Choroid plexus epithelial cell (primary cell): Measurements from ENCODE around the gene GK.

Source experiments
- DNase-seq: peaks from one replicate; pipeline ENCODE4 v3.0.0-alpha.2; 2010; ENCODE audit warnings: low read depth
- H3K4me3 ChIP-seq: 2 replicates; pipeline ENCODE4 v1.5.1; 2011; ENCODE audit warnings: low read depth, mild to moderate bottlenecking, control low read depth, low read length, moderate library complexity
- TF ChIP-seq, protein P1 (sequence below): conservative IDR thresholded peaks from 2 replicates; pipeline ENCODE4 v1.5.1; 2011; ENCODE audit warnings: low read depth, mild to moderate bottlenecking, control low read depth, inconsistent platforms, low read length, moderate library complexity

The GK gene

DNA sequence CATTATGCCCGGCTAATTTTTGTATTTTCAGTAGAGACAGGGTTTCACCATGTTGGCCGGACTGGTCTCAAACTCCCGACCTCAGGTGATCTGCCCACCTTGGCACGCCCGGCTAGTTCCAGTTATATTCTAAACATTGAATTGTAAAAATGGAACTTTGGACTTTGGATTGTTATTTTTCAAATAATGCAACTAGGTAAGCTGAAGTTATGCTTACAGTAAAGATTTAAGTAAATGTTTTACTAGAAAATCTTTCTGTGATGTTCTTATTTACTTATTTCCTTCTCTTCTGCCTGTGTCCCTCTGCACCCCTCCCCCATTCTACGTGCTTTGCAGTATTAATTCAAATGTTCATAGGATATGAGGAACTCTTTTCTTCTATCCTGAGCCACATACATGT, 26.1 kb downstream of the GK start:
- TF ChIP-seq, protein P1, sequence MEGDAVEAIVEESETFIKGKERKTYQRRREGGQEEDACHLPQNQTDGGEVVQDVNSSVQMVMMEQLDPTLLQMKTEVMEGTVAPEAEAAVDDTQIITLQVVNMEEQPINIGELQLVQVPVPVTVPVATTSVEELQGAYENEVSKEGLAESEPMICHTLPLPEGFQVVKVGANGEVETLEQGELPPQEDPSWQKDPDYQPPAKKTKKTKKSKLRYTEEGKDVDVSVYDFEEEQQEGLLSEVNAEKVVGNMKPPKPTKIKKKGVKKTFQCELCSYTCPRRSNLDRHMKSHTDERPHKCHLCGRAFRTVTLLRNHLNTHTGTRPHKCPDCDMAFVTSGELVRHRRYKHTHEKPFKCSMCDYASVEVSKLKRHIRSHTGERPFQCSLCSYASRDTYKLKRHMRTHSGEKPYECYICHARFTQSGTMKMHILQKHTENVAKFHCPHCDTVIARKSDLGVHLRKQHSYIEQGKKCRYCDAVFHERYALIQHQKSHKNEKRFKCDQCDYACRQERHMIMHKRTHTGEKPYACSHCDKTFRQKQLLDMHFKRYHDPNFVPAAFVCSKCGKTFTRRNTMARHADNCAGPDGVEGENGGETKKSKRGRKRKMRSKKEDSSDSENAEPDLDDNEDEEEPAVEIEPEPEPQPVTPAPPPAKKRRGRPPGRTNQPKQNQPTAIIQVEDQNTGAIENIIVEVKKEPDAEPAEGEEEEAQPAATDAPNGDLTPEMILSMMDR, result no peak

DNA sequence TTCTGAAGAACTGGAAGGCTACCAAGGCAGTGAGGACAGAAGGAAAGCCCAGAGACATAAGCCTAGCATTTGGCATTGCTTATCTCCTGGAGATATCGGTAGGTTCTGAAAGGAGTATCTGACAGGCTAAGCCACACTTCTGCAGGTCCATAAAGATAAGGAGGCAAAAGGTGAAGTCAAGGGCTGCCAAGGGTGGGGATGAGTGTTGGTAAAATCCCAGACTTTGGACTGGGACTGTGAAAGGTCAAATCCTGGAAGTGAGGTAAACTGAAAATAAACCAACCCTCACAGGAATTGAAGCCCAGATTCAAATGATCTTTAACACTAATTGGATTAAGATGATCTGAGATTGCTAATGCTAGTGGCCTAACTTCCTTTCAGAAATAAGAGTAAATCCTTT, 27.4 kb downstream of the GK start:
- H3K4me3 ChIP-seq, result no peak overlapping the region
- TF ChIP-seq, protein P1, result no peak
- DNase-seq, result no peak

More for the DNA sequence above, 26.1 kb downstream of the GK start:
- DNase-seq, result no peak
- H3K4me3 ChIP-seq, result no peak overlapping the region

DNA sequence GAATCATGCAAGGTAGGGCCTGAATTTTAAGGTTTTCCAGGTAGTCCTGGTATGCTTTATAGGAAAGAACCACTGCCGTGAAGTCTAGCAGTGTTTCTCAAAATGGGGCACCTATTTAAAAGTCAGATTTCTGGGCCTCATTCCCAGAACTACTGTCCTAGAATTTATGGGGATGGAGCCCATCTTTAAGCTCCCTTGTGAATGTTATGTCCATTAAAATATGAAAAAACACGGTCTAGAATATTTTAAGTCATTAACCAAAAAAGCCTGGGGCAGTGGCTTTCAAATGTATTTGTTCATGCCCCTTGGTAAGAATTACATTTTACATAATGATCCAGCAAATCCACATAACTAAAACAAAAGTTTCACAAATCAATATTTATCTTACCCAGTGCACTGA, 35.4 kb downstream of the GK start:
- TF ChIP-seq, protein P1, result no peak
- DNase-seq, result no peak

DNA sequence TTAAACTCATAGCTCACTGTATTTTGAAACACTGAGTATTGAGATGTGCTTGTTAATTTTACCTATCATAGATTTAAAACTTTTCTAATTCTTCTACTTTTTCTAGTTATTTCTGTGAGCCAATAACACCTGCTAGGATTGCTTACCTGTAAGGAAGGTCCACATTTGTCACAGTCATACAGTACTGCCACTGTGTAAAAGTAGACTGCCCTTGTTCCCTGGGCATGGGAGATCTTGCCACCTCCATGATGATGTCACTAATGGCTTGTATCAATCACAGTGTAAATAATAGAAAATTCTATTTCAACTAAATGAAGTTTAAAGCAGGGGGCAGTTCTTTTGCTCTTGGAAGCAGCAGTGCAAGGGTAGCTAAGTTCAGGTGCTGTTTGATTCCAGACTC, 35.9 kb downstream of the GK start:
- DNase-seq, result no peak
- H3K4me3 ChIP-seq, result no peak overlapping the region
- TF ChIP-seq, protein P1, result no peak

More for the DNA sequence above, 35.4 kb downstream of the GK start:
- H3K4me3 ChIP-seq, result no peak overlapping the region

DNA sequence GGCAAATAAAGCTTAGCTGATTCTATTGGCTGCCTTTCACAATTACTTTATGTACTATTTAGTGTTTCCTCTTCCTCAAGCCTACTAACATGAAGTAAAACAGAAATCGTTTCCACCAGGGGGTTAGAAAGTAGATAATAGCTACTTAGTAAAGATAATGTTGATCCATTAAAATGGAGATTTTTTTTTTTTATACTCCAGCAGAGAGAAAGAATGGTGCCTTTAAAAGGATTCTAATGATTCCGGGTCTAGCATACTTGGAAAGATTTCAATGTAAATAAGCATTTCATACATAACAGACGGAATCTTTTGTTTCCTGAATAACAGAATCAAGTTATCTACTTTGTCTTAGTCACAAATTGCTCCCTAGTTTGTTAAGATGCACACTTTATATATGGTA, 37.1 kb downstream of the GK start:
- TF ChIP-seq, protein P1, result no peak
- DNase-seq, result peak; percentile 36
- no peak overlapping the region for H3K4me3 ChIP-seq

DNA sequence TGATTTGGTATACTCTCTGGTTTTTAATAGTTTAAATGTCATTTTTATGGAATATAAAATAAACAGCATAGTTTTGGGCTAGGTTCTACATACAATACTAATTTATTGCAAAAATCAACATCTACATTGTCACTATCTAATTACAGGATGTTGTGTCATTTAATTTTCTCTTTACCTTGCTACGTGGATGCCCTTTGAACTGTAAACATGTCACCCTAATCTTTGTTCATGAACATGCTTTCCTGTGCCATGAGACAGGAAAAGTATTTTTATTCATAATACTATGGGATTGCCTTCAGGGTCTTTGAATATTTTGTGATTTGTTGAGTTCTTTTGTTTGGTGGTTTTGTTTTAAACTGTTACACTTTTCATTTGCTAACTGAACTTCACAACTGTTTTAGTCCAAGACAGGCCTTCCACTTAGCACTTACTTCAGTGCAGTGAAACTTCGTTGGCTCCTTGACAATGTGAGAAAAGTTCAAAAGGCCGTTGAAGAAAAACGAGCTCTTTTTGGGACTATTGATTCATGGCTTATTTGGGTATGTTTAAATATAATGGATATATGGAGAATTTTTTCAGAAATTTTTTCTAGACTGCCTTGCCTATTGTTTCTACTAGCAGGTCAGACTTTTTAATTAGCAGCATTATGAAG, 40.9 kb downstream of the GK start:
- DNase-seq, result no peak
- TF ChIP-seq, protein P1, result no peak
- H3K4me3 ChIP-seq, result no peak overlapping the region

DNA sequence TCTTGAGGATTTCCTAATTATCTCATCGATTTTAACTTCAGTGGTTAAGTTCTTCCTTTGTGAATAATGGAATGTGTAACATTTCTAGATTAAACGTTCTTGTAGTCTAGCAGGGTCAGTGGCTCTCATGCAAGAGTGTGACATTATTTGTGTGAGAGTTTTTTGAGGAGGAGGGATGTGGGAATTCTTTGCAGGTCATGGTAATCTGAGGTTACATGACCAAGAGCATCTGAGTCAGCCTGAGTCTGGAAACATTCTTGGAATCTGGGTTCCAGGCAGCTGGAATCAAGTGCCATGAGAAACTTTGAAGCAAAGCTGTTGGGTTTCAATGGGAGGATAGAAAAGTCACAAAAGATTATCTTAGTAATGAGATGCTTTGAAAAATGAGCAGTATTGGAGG, 49.5 kb downstream of the GK start:
- H3K4me3 ChIP-seq, result no peak overlapping the region
- TF ChIP-seq, protein P1, result no peak
- DNase-seq, result peak; percentile 65
